GM12873 (cell line): ENCODE data around the gene HARS1.

Source experiments
- CTCF ChIP-seq: IDR thresholded peaks from 2 replicates; pipeline ENCODE4 v1.5.1; 2012; ENCODE audit warnings: low read depth, mild to moderate bottlenecking, moderate library complexity, low read length, control low read depth; ENCODE audit not compliant: insufficient read depth; ENCODE audit errors: missing control alignments

Gene HARS1

GRCh38 chr5:140632366-140633020 lies 58.7 kb downstream of the HARS1 start:
- no peak for TF ChIP-seq CTCF

GRCh38 chr5:140631831-140632365 lies 59.3 kb downstream of the HARS1 start:
- TF ChIP-seq CTCF = no peak

DNA sequence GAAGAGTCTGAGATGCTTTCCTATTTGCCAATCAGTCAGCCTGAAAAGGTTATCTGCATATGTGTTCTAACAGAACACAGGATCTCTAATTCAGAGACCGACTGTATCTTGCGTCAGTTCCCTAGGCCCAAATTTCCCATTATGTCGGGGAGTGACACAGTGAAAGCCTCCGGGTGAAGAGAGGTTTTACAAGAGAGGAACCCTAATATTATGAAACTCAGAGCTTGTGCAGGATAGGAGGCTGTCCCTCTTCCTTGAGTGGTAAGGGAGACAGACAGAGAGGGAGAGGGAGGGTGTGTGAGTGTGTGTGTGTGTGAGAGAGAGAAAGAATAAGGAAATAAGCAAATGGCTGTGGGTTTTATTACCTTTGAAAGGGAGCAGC lies 60.1 kb downstream of the HARS1 start:
- TF ChIP-seq CTCF = no peak

GRCh38 chr5:140630292-140631035 lies 60.7 kb downstream of the HARS1 start:
- no peak for TF ChIP-seq CTCF

DNA sequence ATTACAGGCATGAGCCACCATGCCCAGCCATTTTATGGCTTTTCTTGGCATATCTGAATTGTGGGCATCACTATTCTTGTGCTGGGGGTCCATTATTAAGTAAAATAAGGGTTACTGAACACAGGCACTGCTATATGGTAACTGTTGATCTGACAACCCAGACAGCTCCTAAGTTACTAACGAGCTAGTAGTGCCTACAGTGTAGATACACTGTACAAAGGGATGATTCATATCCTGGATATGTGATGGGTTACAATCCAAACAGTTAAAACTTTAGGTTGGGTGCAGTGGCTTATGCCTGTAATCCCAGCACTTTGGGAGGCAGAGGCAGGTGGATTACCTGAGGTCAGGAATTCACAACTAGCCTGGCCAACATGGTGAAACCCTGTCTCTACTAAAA lies 62.5 kb downstream of the HARS1 start:
- no peak for TF ChIP-seq CTCF

- no peak for TF ChIP-seq CTCF
These were observed 63.2 kb downstream of the HARS1 start for GRCh38 chr5:140627972-140628371.
